A549 (cell line): ENCODE data around the gene H2AZ2.

ENCODE experiments used
- EP300 ChIP-seq, 2 experiments: fragments of >200 bp; sonication (Bioruptor Twin); formaldehyde crosslinking; IDR thresholded peaks; 2 replicates in 1 of 2; 3 replicates in 1 of 2; pipeline ENCODE4 v1.6.1; 2016 to 2017
- JUNB ChIP-seq: fragments of >200 bp; sonication (Bioruptor Twin); formaldehyde crosslinking; IDR thresholded peaks from 2 replicates; pipeline ENCODE4 v1.6.1; 2016
- RAD21 ChIP-seq, 2 experiments: fragments of >200 bp in 1 of 2; sonication (Bioruptor Twin) in 1 of 2; formaldehyde crosslinking in 1 of 2; IDR thresholded peaks in 1 of 2; conservative IDR thresholded peaks in 1 of 2; 2 replicates in 1 of 2; 3 replicates in 1 of 2; pipeline ENCODE4 v1.6.1; 2012 to 2018; ENCODE audit warnings: inconsistent platforms in 1 of 2
- RCOR1 ChIP-seq: fragments of 150-350 bp; IDR thresholded peaks from 2 replicates; pipeline ENCODE4 v1.6.1; 2014; ENCODE audit warnings: antibody characterized with exemption, low read length, low read depth
- RFX5 ChIP-seq: fragments of 450-650 bp; IDR thresholded peaks from 2 replicates; pipeline ENCODE4 v1.7.1; 2014; ENCODE audit warnings: antibody characterized with exemption, mild to moderate bottlenecking, moderate library complexity
- TF ChIP-seq, protein P1 (sequence below): IDR thresholded peaks from 2 replicates; pipeline ENCODE4 v1.6.1; 2012; ENCODE audit warnings: low read depth, borderline replicate concordance
- TF ChIP-seq, protein P2 (sequence below): fragments of >200 bp; sonication (Bioruptor Twin); formaldehyde crosslinking; IDR thresholded peaks from 3 replicates; pipeline ENCODE4 v1.5.1; 2016
- TF ChIP-seq, protein P3 (sequence below): fragments of 450-650 bp; IDR thresholded peaks from 2 replicates; pipeline ENCODE4 v1.6.1; 2014; ENCODE audit warnings: antibody characterized with exemption

DNA sequence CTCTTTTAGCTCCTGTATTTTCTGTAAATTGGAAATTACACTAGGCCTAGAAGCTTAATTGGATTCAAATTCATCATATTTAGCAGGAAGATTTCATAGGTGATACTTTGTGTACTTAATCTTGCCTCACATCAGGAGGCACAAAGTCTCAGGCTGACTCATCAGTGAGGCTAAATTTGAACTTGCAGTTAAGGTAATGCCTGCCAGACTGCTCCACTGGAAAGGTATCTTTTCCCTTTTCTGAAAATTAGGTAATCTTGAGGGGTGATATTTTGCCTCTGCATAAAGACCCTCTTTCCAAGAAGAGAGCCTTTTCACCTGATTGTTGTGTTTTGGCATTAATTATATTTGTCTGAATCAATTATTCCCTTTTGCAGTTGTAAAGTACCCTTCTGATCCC is 36.8 kb downstream of the H2AZ2 start:
- TF ChIP-seq JUNB (no peak), RCOR1 (no peak), RAD21 (conservative IDR thresholded peaks at IDR 0.05 in 1 of 2, IDR thresholded peaks at IDR 0.05 in 1 of 2) (no peak), EP300 (IDR thresholded peaks at IDR 0.05) (no peak), RFX5 (no peak)
- TF ChIP-seq, protein P1, sequence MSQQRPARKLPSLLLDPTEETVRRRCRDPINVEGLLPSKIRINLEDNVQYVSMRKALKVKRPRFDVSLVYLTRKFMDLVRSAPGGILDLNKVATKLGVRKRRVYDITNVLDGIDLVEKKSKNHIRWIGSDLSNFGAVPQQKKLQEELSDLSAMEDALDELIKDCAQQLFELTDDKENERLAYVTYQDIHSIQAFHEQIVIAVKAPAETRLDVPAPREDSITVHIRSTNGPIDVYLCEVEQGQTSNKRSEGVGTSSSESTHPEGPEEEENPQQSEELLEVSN: no peak
- TF ChIP-seq, protein P2, sequence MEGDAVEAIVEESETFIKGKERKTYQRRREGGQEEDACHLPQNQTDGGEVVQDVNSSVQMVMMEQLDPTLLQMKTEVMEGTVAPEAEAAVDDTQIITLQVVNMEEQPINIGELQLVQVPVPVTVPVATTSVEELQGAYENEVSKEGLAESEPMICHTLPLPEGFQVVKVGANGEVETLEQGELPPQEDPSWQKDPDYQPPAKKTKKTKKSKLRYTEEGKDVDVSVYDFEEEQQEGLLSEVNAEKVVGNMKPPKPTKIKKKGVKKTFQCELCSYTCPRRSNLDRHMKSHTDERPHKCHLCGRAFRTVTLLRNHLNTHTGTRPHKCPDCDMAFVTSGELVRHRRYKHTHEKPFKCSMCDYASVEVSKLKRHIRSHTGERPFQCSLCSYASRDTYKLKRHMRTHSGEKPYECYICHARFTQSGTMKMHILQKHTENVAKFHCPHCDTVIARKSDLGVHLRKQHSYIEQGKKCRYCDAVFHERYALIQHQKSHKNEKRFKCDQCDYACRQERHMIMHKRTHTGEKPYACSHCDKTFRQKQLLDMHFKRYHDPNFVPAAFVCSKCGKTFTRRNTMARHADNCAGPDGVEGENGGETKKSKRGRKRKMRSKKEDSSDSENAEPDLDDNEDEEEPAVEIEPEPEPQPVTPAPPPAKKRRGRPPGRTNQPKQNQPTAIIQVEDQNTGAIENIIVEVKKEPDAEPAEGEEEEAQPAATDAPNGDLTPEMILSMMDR: no peak
- TF ChIP-seq, protein P3, sequence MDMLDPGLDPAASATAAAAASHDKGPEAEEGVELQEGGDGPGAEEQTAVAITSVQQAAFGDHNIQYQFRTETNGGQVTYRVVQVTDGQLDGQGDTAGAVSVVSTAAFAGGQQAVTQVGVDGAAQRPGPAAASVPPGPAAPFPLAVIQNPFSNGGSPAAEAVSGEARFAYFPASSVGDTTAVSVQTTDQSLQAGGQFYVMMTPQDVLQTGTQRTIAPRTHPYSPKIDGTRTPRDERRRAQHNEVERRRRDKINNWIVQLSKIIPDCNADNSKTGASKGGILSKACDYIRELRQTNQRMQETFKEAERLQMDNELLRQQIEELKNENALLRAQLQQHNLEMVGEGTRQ: no peak
